AG20443 (cell line): ENCODE results near the gene CAMKMT.
"Not testable (repeated sequence)": the region's sequence is repeated elsewhere in the genome, so short reads cannot be mapped to it uniquely, and the experiment has no call there.

Experiments used
- DNase-seq: peaks from one replicate; pipeline ENCODE4 v3.0.0; 2012; ENCODE audit warnings: low spot score, mixed read lengths

CAMKMT gene

GRCh38 chr2:44550561-44550960, 188.8 kb downstream of the CAMKMT start:
- DNase-seq, result no peak

GRCh38 chr2:44551497-44551896, 189.8 kb downstream of the CAMKMT start:
- no peak for DNase-seq

- peak; percentile 55 for DNase-seq
These were observed 191.7 kb downstream of the CAMKMT start for GRCh38 chr2:44553456-44553855.

- no peak for DNase-seq
These were observed 194.0 kb downstream of the CAMKMT start for GRCh38 chr2:44555700-44556099.

- DNase-seq, result no peak
These were observed 197.4 kb downstream of the CAMKMT start for GRCh38 chr2:44559108-44559507.

- DNase-seq, result no peak
These were observed 198.6 kb downstream of the CAMKMT start for GRCh38 chr2:44560352-44560751.

- DNase-seq, result no peak
These were observed 199.2 kb downstream of the CAMKMT start for GRCh38 chr2:44560941-44561340.

- no peak for DNase-seq
These were observed 201.0 kb downstream of the CAMKMT start for GRCh38 chr2:44562737-44563136.

GRCh38 chr2:44564752-44565151, 203.0 kb downstream of the CAMKMT start:
- no peak for DNase-seq

- DNase-seq, result no peak
These were observed 204.3 kb downstream of the CAMKMT start for GRCh38 chr2:44566059-44566458.

- no peak for DNase-seq
These were observed 207.7 kb downstream of the CAMKMT start for GRCh38 chr2:44569491-44569890.

GRCh38 chr2:44570271-44570670, 208.5 kb downstream of the CAMKMT start:
- DNase-seq, result no peak

- no peak for DNase-seq
These were observed 209.0 kb downstream of the CAMKMT start for GRCh38 chr2:44570777-44571176.

GRCh38 chr2:44572196-44572900, 210.6 kb downstream of the CAMKMT start:
- DNase-seq, result no peak

GRCh38 chr2:44573996-44574395, 212.2 kb downstream of the CAMKMT start:
- no peak for DNase-seq

- peak; percentile 58 for DNase-seq
These were observed 216.8 kb downstream of the CAMKMT start for GRCh38 chr2:44578471-44579093.

GRCh38 chr2:44579115-44579836, 217.5 kb downstream of the CAMKMT start:
- DNase-seq, result no peak

GRCh38 chr2:44579837-44580230, 218.1 kb downstream of the CAMKMT start:
- DNase-seq, result no peak

- no peak for DNase-seq
These were observed 219.2 kb downstream of the CAMKMT start for GRCh38 chr2:44580875-44581515.

- peak; percentile 45 for DNase-seq
These were observed 220.7 kb downstream of the CAMKMT start for GRCh38 chr2:44582363-44583008.

- not testable (repeated sequence) for DNase-seq
These were observed 233.9 kb downstream of the CAMKMT start for GRCh38 chr2:44595615-44596014.
